Stimulated activated CD4-positive, alpha-beta T cell treated with anti-CD3 and anti-CD28 coated beads, Interleukin-1b, Interleukin-23, amount 100 ng/mL, for 4 hours (primary cell): ENCODE results near the gene TTBK2.
A peak's percentile ranks its signal among the peaks of the same experiment; 100 is the strongest.
"Not testable (repeated sequence)": the region's sequence is repeated elsewhere in the genome, so short reads cannot be mapped to it uniquely, and the experiment has no call there.

Source experiments
- DNase-seq, 2 donors: peaks; one replicate each; pipeline ENCODE4 v3.0.0-alpha.2; 2020; ENCODE audit warnings: low read depth in 2 of 2

The TTBK2 gene

GRCh38 chr15:42764154-42764731 lies 156.3 kb downstream of the TTBK2 start:
- DNase-seq, result not testable (repeated sequence)

- not testable (repeated sequence) for DNase-seq
These were observed 158.8 kb downstream of the TTBK2 start for GRCh38 chr15:42761813-42762212.

DNA sequence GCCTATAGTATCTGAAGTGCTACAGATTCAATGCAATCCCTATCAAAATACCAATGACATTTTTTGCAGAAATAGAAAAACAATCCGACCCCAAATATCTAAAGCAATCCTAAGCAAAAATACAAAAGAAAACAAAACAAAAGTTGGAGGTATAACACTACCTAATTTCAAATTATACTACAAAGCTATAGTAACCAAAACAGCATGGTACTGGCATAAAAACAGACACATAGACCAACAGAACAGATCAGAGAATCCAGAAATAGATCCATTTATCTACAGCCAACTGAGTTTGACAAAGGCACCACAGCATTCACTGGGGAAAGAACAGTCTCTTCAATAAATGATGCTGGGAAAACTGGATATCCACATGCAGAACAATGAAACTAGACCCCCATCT lies 159.8 kb downstream of the TTBK2 start:
- no peak for DNase-seq

DNA sequence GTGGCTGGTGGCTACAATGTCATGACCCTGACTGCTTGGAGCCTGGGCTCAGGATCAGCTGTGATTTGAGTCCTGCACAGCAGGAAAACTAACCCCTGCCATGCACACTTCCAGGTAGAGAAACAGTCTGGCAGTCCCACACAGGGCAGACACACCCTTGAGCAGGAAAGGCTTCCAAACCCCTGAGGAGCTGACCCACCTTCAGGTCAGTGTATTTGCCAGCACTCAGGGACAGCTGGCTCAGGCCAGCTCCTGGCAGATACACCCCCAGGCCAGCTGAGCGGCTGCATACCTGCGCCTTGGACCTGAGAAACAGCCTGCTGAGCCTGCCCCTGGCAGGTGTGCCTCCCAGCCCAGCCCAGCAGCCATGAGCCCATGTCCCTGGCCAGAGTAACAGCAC lies 161.5 kb downstream of the TTBK2 start:
- DNase-seq, result no peak

- no peak for DNase-seq
These were observed 170.3 kb downstream of the TTBK2 start for GRCh38 chr15:42750306-42750705.

GRCh38 chr15:42749266-42749665 lies 171.3 kb downstream of the TTBK2 start:
- no peak for DNase-seq

DNA sequence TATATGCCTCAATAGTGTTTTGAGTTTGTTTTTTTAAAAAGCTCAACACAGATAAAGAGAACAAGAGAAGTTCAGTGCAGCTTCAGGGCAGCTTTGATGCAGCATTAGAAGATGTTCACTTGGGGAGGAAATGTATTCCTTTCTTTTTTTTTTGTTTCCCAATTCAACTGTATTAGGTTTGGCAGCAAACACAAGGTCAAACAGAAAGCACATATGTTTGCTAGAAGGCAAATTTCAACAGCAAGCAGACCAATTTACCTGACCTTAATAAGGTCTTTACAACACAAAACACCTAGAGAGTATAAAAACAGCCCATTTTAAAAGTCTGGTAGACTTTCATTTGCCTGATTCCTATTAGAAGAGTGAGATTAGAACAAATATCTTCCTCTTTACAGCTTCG lies 176.4 kb downstream of the TTBK2 start:
- DNase-seq, result no peak

DNA sequence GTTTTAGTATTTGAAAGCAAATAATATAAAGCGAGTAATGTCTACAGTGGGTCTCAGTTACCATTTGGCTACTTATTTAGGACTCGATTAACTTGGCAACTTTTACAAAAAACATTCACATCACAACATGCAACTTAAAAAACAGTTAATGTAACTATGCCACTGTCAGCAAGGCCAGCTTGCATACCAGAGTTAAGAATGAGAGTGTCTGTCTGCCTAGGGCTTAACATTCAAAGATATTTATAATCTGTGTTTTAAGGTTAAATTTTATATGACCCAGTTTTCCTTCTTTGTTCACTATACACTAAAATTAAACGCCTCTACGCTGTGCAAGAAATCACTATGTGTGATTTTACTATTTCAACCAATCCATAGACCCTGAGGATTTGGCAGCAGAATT lies 178.4 kb downstream of the TTBK2 start:
- no peak for DNase-seq

DNA sequence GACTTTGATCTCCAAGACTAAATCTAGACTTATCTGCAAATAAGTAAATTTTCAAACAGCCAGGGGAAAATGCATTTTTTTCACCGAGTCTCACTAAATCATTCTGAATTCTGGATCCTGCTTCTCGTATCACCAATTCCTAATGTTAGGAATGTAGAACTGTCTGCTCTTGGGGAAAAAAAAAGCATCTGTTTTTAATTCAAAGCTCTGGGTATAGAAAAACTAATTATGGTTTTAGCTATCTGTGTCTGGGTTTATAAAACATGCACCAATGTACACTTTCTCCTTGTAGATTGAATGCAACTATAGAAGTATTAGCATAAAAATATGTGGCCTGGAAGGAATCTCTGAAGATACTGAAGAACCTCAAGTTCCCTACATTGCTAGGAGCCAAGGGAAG lies 178.9 kb downstream of the TTBK2 start:
- no peak for DNase-seq

DNA sequence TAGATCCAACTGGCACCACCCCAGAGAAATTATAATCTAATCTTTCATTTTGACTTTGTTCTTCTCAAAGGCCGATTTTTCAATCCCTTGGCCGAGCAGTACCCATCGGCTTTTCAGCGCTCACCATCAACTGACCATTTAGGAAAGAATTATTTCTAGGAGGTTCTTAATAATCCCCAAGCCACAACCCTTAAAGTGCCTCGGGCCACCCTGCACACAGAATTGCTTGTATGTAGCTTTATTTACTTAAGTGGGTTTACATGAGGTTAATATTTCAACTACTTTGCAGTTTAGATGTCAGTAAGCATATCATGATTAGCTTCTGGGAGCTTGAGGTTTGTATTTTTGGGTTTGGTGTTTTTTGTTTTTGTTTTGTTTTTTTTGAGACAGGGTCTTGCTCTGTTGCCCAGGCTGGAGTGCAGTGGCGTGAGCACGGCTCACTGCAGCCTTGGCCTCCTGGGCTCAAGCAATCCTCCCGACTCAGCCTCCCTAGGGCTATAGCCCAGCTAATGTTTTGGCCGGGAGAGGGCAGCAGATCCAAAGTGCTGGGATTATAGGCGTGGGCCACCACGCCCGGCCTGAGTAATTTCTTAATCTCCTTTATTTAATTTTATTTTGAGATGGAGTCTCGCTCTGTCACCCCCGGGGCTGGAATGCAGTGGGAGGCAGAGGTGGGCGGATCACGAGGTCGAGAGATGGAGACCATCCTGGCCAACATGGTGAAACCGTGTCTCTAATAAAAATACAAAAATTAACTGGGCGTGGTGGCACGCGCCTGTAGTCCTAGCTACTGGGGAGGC lies 182.8 kb downstream of the TTBK2 start:
- no peak for DNase-seq

GRCh38 chr15:42736793-42737528 lies 183.6 kb downstream of the TTBK2 start, which contains the start of gene CDAN1:
Gene CDAN1 (minus strand): TSS chr15:42737128. CDS start chr15:42737102, 26 bp downstream.
- peak; percentile 90 to 96 for DNase-seq

DNA sequence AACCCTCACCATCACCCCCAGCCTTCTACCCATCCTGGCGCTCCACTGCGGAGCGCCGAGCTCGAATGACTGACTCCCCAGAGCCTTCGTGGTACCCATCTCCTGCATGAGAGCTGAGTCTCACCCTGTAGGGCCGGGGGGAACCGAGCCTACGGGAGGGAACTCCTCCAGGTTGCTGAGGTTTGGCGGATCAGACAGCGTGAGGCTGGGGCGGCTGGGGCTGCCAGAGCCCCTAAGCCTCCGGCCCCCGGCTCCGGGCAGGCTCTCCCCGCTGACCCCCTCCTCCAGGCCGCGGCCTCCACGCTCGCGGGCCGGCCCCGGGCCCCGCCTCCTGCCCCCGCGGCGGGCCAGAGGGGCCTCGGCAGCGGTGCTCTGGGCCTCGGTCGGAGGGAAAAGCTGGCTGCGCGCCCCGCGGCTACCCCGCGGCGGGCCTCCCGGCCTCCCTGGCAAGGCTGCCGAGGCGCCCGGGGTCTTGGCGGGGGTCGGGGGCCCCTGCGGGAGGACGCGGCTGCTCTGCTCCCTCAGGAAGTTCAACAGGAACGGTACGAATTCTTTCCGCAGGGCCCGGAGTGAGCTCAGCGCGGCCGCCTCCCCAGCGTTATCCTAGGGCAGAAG lies 184.3 kb downstream of the TTBK2 start:
- peak in 1 of 2 donors; percentile 6 for DNase-seq

GRCh38 chr15:42735382-42736165 lies 185.0 kb downstream of the TTBK2 start:
- DNase-seq, result no peak

- DNase-seq, result no peak
These were observed 186.4 kb downstream of the TTBK2 start for GRCh38 chr15:42734076-42734672.

GRCh38 chr15:42733027-42733426 lies 187.6 kb downstream of the TTBK2 start:
- DNase-seq, result no peak

- DNase-seq, result no peak
These were observed 188.3 kb downstream of the TTBK2 start for GRCh38 chr15:42732095-42732827.

DNA sequence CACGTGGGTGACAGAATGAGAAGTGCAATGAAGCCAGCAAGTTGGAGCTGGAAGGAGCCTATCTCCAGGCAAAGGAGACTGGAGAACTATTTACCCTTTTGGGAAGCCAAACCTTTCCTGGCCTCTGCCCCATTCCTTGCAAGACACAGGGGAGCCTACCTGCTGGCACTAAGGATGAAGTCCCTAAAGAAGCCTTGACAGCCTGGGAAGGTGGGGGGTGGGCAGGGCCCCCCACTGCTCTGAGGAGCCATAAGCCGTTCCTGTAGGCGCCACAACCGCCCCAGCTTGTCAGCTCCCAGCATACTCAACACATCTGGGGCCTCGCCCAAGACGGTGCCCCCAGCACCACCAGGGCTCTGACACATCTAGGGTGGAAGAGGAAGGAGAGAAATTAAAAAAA lies 189.1 kb downstream of the TTBK2 start:
- DNase-seq, result no peak

GRCh38 chr15:42730536-42730935 lies 190.0 kb downstream of the TTBK2 start:
- no peak for DNase-seq

DNA sequence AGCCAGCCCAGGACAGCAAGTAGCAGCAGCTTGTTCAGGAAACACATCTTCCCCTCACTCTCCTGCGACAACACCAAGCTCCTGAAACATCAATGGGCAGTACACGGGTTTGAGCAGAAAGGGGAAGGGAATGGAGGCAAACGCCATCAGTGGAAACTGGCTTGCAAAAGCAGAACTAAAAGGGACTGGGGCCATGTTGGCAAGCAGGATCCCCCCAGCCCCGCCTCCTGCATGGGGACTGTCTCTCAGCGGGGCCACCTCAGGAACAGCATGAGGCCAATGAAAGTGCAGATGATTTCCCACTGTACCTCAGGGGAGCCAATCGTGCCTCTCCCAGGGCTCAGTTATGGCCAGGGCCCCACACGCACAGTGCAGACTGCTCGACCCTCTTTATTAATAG lies 190.4 kb downstream of the TTBK2 start:
- no peak for DNase-seq

DNA sequence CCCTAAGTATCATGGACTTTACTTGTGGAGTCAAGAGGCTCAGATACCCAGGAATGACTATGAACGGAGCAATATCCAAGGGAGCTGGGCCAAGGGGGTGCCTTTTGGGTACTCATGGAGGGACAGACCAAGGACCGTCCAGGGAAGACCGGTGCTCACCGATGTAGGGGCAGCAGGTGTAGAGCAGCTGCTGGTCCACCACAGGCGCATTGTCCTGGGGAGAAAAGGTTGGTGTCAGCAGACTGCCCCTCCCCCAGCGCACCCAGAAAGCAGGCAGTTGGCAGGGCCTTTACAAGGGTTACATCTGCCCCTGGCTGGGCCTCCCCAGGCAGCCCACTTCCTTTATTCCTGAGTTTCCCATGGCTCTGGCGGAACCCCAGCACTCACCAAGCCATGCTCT lies 191.2 kb downstream of the TTBK2 start:
- DNase-seq, result no peak
